ENCODE data around the gene MXRA8. TPM values are rescaled to one million over a fixed set of nuclear protein-coding genes. Genes with fewer than 3 reads are reported as not detected.
A peak's percentile ranks its signal among the peaks of the same experiment; 100 is the strongest.

MXRA8 gene
- total RNA-seq, 1 experiment from 2014 or later = 25.3 TPM

- Histone ChIP-seq H3K4me3 (ENCODE audit: low read length) (no peak overlapping the region), H3K36me3 (ENCODE audit: low read depth, low read length) (peaks cover 62% of the 10 kb centered on the region), H3K27me3 (ENCODE audit: low read length) (no peaks in the 10 kb centered on the region), H3F3A (ENCODE audit: low read length, unreplicated experiment) (no peaks in the 10 kb centered on the region), H3K27ac (ENCODE audit: low read length) (no peak overlapping the region), H3K79me2 (ENCODE audit: low read length) (peaks cover 23% of the 10 kb centered on the region), H3K9me3 (ENCODE audit: low read length) (no peaks in the 10 kb centered on the region), H3K9ac (ENCODE audit: low read length) (no peak overlapping the region), H2AFZ (ENCODE audit: low read length) (no peak overlapping the region), H3K4me1 (ENCODE audit: insufficient read depth, low read length) (peaks cover 7% of the 10 kb centered on the region; the same call in 1 of the 2 replicates), H3K9me2 (replicated peaks; ENCODE audit: low read length) (no peaks in the 10 kb centered on the region), H4K20me1 (ENCODE audit: low read length) (peaks cover 5% of the 10 kb centered on the region; the same call in 1 of the 2 replicates), H3K4me2 (ENCODE audit: low read length) (no peak overlapping the region)
- DNase-seq (no peak), ATAC-seq (no peak)
- TF ChIP-seq EZH2phosphoT487 (IDR thresholded peaks at IDR 0.05; ENCODE audit: borderline replicate concordance, low read length) (no peak), EZH2 (IDR thresholded peaks at IDR 0.05; ENCODE audit: low read length, unreplicated experiment) (no peak), CTCF (conservative IDR thresholded peaks at IDR 0.05; ENCODE audit: low read depth, low read length) (no peak)
- intact Hi-C loops (cut with micrococcal nuclease) = no loop called here
- ChIA-PET POLR2A (ENCODE audit: unreplicated experiment) (no interaction called here), CTCF (interaction anchor here (0.7 kb wide), 1 partner anchor 20 kb away, joined by 3 read pairs; no protein-coding TSS in a partner anchor)
- no TSS peak for BruUV-seq (replicated peaks)
Observed at GRCh38 chr1:1338278-1338677, 20.1 kb downstream of the MXRA8 start.

GRCh38 chr1:1337793-1338147 lies 20.6 kb downstream of the MXRA8 start:
- BruUV-seq (replicated peaks) = no TSS peak
- peaks cover 61% of the 10 kb centered on the region for H3K36me3 ChIP-seq (ENCODE audit: low read depth, low read length)
- intact Hi-C loops (cut with micrococcal nuclease) = no loop called here
- H3K27ac ChIP-seq (ENCODE audit: low read length) = no peak overlapping the region
- ATAC-seq (peak; percentile 23), DNase-seq (peak; percentile 53)
- H3K9me3 ChIP-seq (ENCODE audit: low read length) = no peaks in the 10 kb centered on the region
- H3K79me2 ChIP-seq (ENCODE audit: low read length) = peaks cover 18% of the 10 kb centered on the region
- no peak overlapping the region for H3K4me2 ChIP-seq (ENCODE audit: low read length)
- H2AFZ ChIP-seq (ENCODE audit: low read length) = no peak overlapping the region
- H3K4me3 ChIP-seq (ENCODE audit: low read length) = no peak overlapping the region
- no peak for TF ChIP-seq EZH2phosphoT487 (IDR thresholded peaks at IDR 0.05; ENCODE audit: borderline replicate concordance, low read length)
- no peak for TF ChIP-seq CTCF (conservative IDR thresholded peaks at IDR 0.05; ENCODE audit: low read depth, low read length)
- no peak for TF ChIP-seq EZH2 (IDR thresholded peaks at IDR 0.05; ENCODE audit: low read length, unreplicated experiment)
- POLR2A ChIA-PET (ENCODE audit: unreplicated experiment) = no interaction called here
- H3K27me3 ChIP-seq (ENCODE audit: low read length) = no peaks in the 10 kb centered on the region
- peaks cover 5% of the 10 kb centered on the region; the same call in 1 of the 2 replicates for H4K20me1 ChIP-seq (ENCODE audit: low read length)
- H3K9me2 ChIP-seq (replicated peaks; ENCODE audit: low read length) = no peaks in the 10 kb centered on the region
- H3F3A ChIP-seq (ENCODE audit: low read length, unreplicated experiment) = no peaks in the 10 kb centered on the region
- H3K4me1 ChIP-seq (ENCODE audit: insufficient read depth, low read length) = peaks cover 10% of the 10 kb centered on the region; the same call in 1 of the 2 replicates
- CTCF ChIA-PET = interaction anchor here (0.7 kb wide), 1 partner anchor 19 kb away, joined by 3 read pairs; no protein-coding TSS in a partner anchor
- no peak overlapping the region for H3K9ac ChIP-seq (ENCODE audit: low read length)

GRCh38 chr1:1336931-1337792 lies 21.2 kb downstream of the MXRA8 start:
- H3K36me3 ChIP-seq (ENCODE audit: low read depth, low read length) = peaks cover 55% of the 10 kb centered on the region

More at GRCh38 chr1:1336931-1337792, 21.2 kb downstream of the MXRA8 start:
- peaks cover 16% of the 10 kb centered on the region; the same call in 1 of the 2 replicates for H3K4me1 ChIP-seq (ENCODE audit: insufficient read depth, low read length)
- H4K20me1 ChIP-seq (ENCODE audit: low read length) = peaks cover 5% of the 10 kb centered on the region; the same call in 1 of the 2 replicates
- no peak overlapping the region for H3K27ac ChIP-seq (ENCODE audit: low read length)
- POLR2A ChIA-PET (ENCODE audit: unreplicated experiment) = interaction anchor here (0.6 kb wide), 1 partner anchor 47 kb away, joined by 4 read pairs; no protein-coding TSS in a partner anchor
- H3F3A ChIP-seq (ENCODE audit: low read length, unreplicated experiment) = no peaks in the 10 kb centered on the region
- TF ChIP-seq EZH2phosphoT487 (IDR thresholded peaks at IDR 0.05; ENCODE audit: borderline replicate concordance, low read length) (no peak), EZH2 (IDR thresholded peaks at IDR 0.05; ENCODE audit: low read length, unreplicated experiment) (no peak), CTCF (conservative IDR thresholded peaks at IDR 0.05; ENCODE audit: low read depth, low read length) (no peak)
- no peaks in the 10 kb centered on the region for H3K9me2 ChIP-seq (replicated peaks; ENCODE audit: low read length)
- H2AFZ ChIP-seq (ENCODE audit: low read length) = no peak overlapping the region
- no peak overlapping the region for H3K9ac ChIP-seq (ENCODE audit: low read length)
- no peak overlapping the region for H3K4me3 ChIP-seq (ENCODE audit: low read length)
- H3K4me2 ChIP-seq (ENCODE audit: low read length) = no peak overlapping the region
- H3K79me2 ChIP-seq (ENCODE audit: low read length) = peaks cover 12% of the 10 kb centered on the region
- DNase-seq (no peak), ATAC-seq (no peak)
- intact Hi-C loops (cut with micrococcal nuclease) = no loop called here
- H3K9me3 ChIP-seq (ENCODE audit: low read length) = no peaks in the 10 kb centered on the region
- no TSS peak for BruUV-seq (replicated peaks)
- CTCF ChIA-PET = interaction anchor here (0.7 kb wide), 1 partner anchor 19 kb away, joined by 3 read pairs; no protein-coding TSS in a partner anchor
- no peaks in the 10 kb centered on the region for H3K27me3 ChIP-seq (ENCODE audit: low read length)

All from PC-3 (cell line).